Nephron (organoid): ENCODE measurements around the gene THOC5.

ENCODE experiments used
- H3K27ac Mint-ChIP-seq, 3 experiments: 2 replicates each; pipeline ENCODE4 v1.8.0; 2020; ENCODE audit warnings: mixed read lengths in 3 of 3, mild to moderate bottlenecking in 2 of 3, moderate library complexity in 1 of 3
- H3K27me3 Mint-ChIP-seq: 2 replicates; pipeline ENCODE4 v1.8.0; 2021; ENCODE audit warnings: low read depth, mild to moderate bottlenecking, moderate library complexity, mixed read lengths
- H3K36me3 Mint-ChIP-seq: 2 replicates; pipeline ENCODE4 v1.8.0; 2020; ENCODE audit warnings: low read depth, mixed read lengths
- H3K4me1 Mint-ChIP-seq: 2 replicates; pipeline ENCODE4 v1.8.0; 2020; ENCODE audit warnings: mixed read lengths
- H3K4me3 Mint-ChIP-seq, 3 experiments: 2 replicates each; pipeline ENCODE4 v1.8.0; 2020; ENCODE audit warnings: mild to moderate bottlenecking in 3 of 3, mixed read lengths in 3 of 3, moderate library complexity in 2 of 3
- H3K9me3 Mint-ChIP-seq: 2 replicates; pipeline ENCODE4 v1.8.0; 2020; ENCODE audit warnings: mixed read lengths
- CTCF ChIP-seq, 3 experiments: fragments of 200-600 bp; sonication (generic); IDR thresholded peaks; one replicate each; pipeline ENCODE4 v1.5.0; 2021; ENCODE audit warnings: antibody characterized with exemption in 3 of 3; ENCODE audit not compliant: unreplicated experiment in 3 of 3

Gene THOC5

DNA sequence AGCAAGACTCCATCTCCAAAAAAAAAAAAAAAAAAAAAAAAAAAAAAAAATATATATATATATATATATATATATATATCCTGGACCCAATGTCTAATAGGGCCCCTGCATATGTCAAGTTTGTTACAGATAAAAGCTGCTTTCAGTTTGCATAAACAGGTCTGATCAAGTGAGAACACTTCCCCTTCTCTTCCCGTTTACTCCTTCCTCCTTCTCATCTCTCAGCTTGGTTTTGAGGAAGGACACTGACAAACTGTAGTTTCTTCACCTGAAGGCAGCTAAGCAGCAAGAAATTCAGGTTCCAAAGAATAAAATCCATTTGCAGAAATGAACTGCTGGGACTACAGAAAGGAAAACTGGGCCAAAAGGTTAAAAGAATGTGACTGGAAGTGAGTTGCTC, 11.7 kb downstream of the THOC5 start:
- no peak for TF ChIP-seq CTCF (IDR thresholded peaks at IDR 0.05; ENCODE audit: unreplicated experiment in 3 of 3)
- Mint-ChIP-seq H3K4me1 (no peaks in the 10 kb centered on the region), H3K4me3 (no peak overlapping the region), H3K27ac (no peak overlapping the region), H3K36me3 (peaks cover 63% of the 10 kb centered on the region), H3K27me3 (no peaks in the 10 kb centered on the region), H3K9me3 (no peaks in the 10 kb centered on the region)

DNA sequence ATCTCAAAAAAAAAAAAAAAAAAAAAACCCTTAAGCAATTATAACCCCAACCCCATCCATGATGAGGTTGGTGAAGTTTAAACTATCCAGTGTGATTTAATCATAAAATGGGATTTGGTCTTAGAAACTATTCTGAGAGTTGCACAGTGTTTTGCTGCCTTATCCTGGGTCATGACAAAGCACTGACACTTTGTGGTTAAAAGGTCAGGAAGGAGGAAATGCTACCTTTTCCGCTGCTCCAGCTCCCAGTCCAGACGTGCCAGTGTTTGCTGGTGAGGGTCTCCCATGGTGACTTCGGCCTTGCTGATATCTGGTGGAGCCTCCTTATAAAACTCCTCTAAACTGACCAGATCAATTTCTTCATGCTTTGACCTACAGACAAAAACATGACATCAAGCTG, 14.5 kb downstream of the THOC5 start:
- H3K27ac Mint-ChIP-seq = no peak overlapping the region
- peaks cover 73% of the 10 kb centered on the region for H3K36me3 Mint-ChIP-seq
- no peak for TF ChIP-seq CTCF (IDR thresholded peaks at IDR 0.05; ENCODE audit: unreplicated experiment in 3 of 3)
- peaks cover under 1% of the 10 kb centered on the region for H3K9me3 Mint-ChIP-seq
- no peak overlapping the region for H3K4me3 Mint-ChIP-seq
- H3K4me1 Mint-ChIP-seq = no peaks in the 10 kb centered on the region
- no peaks in the 10 kb centered on the region for H3K27me3 Mint-ChIP-seq

GRCh38 chr22:29536411-29536810, 17.1 kb downstream of the THOC5 start:
- Mint-ChIP-seq H3K9me3 (peaks cover 4% of the 10 kb centered on the region), H3K27me3 (no peaks in the 10 kb centered on the region), H3K36me3 (peaks cover 74% of the 10 kb centered on the region), H3K4me1 (no peaks in the 10 kb centered on the region), H3K27ac (no peak overlapping the region), H3K4me3 (no peak overlapping the region)
- TF ChIP-seq CTCF (IDR thresholded peaks at IDR 0.05; ENCODE audit: unreplicated experiment in 3 of 3) = no peak

GRCh38 chr22:29531419-29531818, 22.1 kb downstream of the THOC5 start:
- H3K36me3 Mint-ChIP-seq = peaks cover 70% of the 10 kb centered on the region
- no peak overlapping the region for H3K4me3 Mint-ChIP-seq
- peaks cover 4% of the 10 kb centered on the region for H3K9me3 Mint-ChIP-seq
- H3K4me1 Mint-ChIP-seq = no peaks in the 10 kb centered on the region
- H3K27me3 Mint-ChIP-seq = no peaks in the 10 kb centered on the region
- TF ChIP-seq CTCF (IDR thresholded peaks at IDR 0.05; ENCODE audit: unreplicated experiment in 3 of 3) = no peak
- H3K27ac Mint-ChIP-seq = no peak overlapping the region

GRCh38 chr22:29530716-29531115, 22.8 kb downstream of the THOC5 start:
- Mint-ChIP-seq H3K4me3 (no peak overlapping the region), H3K27me3 (no peaks in the 10 kb centered on the region), H3K9me3 (peaks cover 4% of the 10 kb centered on the region), H3K27ac (no peak overlapping the region), H3K36me3 (peaks cover 69% of the 10 kb centered on the region), H3K4me1 (no peaks in the 10 kb centered on the region)
- TF ChIP-seq CTCF (IDR thresholded peaks at IDR 0.05; ENCODE audit: unreplicated experiment in 3 of 3) = no peak

- Mint-ChIP-seq H3K4me3 (no peak overlapping the region), H3K36me3 (peaks cover 66% of the 10 kb centered on the region), H3K4me1 (no peaks in the 10 kb centered on the region), H3K9me3 (no peaks in the 10 kb centered on the region), H3K27me3 (no peaks in the 10 kb centered on the region), H3K27ac (no peak overlapping the region)
- no peak for TF ChIP-seq CTCF (IDR thresholded peaks at IDR 0.05; ENCODE audit: unreplicated experiment in 3 of 3)
These were observed 25.4 kb downstream of the THOC5 start for GRCh38 chr22:29528144-29528543.
